ENCODE results near the gene FOXJ2.
"Not testable (repeated sequence)": the region's sequence is repeated elsewhere in the genome, so short reads cannot be mapped to it uniquely, and the experiment has no call there.

Gene FOXJ2

DNA sequence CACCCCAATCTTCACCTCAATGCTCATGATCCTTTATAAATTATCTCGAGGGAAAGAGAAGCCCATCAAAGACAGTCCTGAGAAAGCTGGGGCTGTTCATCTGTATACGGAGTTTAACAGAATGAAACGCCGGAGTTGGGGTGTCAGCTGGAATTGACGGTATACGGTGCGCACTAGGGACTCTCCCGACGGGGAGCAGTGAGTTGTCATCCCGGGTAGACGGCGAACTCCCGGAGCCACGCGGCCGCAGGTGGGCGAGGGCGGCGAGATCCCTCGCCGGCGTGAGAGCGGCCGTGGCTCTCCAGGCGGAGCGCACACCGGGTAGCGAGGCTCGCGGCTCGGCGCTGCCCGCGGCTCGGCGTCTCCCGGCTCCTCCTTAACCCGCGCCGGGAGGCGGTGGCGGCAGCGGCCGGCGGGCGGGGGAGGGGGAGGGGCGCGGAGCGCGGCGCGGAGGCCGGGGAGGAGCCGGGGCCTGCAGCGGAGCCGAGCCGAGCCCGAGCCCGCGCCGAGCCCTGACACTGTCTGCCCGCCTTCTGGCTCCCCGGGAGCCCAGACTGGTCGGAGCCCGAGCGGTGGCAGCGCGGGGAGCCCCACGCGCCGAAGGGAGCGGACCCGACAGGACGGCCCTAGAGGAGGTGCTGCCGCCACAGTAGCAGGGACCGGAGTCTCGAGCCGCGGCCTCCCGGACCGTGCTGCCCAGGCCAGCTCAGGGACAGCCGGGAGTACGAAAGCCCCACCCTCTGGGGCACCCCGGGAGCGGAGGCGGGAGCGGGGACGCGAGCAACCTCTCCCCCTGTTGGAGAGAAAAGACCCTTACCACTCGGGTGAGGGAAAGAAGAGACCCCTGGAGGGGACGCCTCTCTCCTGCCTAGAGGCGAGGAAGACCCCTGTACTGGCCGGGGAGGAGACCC is at the start of gene FOXJ2:
Gene FOXJ2 (plus strand): TSS at position 475 of the 911 bp plus-strand sequence. CDS start 7,117 bp downstream, outside the sequence.
- peak; percentile 85 for ATAC-seq (ENCODE audit: insufficient read depth, low read depth)
- no peak for TF ChIP-seq EZH2 (IDR thresholded peaks at IDR 0.05; ENCODE audit: borderline replicate concordance, low read depth, low read length, severe bottlenecking)
- TF ChIP-seq, protein P1, sequence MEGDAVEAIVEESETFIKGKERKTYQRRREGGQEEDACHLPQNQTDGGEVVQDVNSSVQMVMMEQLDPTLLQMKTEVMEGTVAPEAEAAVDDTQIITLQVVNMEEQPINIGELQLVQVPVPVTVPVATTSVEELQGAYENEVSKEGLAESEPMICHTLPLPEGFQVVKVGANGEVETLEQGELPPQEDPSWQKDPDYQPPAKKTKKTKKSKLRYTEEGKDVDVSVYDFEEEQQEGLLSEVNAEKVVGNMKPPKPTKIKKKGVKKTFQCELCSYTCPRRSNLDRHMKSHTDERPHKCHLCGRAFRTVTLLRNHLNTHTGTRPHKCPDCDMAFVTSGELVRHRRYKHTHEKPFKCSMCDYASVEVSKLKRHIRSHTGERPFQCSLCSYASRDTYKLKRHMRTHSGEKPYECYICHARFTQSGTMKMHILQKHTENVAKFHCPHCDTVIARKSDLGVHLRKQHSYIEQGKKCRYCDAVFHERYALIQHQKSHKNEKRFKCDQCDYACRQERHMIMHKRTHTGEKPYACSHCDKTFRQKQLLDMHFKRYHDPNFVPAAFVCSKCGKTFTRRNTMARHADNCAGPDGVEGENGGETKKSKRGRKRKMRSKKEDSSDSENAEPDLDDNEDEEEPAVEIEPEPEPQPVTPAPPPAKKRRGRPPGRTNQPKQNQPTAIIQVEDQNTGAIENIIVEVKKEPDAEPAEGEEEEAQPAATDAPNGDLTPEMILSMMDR (IDR thresholded peaks at IDR 0.05; ENCODE audit: borderline replicate concordance, extremely low read depth, low read length, poor library complexity, severe bottlenecking) = peak; percentile 33
- Histone ChIP-seq H3K9me3 (ENCODE audit: insufficient read depth, low read length, severe bottlenecking) (no peaks in the 10 kb centered on the region), H3K4me2 (ENCODE audit: insufficient read depth, low read length) (peak within 1 kb of the TSS; percentile 78), H3K27me3 (ENCODE audit: insufficient read depth, low read length, poor library complexity) (no peaks in the 10 kb centered on the region), H3K9ac (ENCODE audit: low read depth, low read length) (peak within 1 kb of the TSS; percentile 99), H3K4me3 (ENCODE audit: low read depth in 1 of 2, low read length in 2 of 2) (peak within 1 kb of the TSS; percentile 93 to 96), H3K4me1 (ENCODE audit: insufficient read depth, low read length) (peaks cover 60% of the 10 kb centered on the region), H4K20me1 (ENCODE audit: insufficient read depth, low read length) (peaks cover 21% of the 10 kb centered on the region; the same call in 1 of the 2 replicates), H2AFZ (ENCODE audit: low read depth, low read length) (peak within 1 kb of the TSS; percentile 74), H3K79me2 (ENCODE audit: insufficient read depth, low read length) (peaks cover 57% of the 10 kb centered on the region), H3K36me3 (ENCODE audit: insufficient read depth, low read length) (peaks cover 23% of the 10 kb centered on the region), H3K27ac (ENCODE audit: low read length) (peak within 1 kb of the TSS; percentile 88)
- DNase-seq = peak; percentile 81

DNA sequence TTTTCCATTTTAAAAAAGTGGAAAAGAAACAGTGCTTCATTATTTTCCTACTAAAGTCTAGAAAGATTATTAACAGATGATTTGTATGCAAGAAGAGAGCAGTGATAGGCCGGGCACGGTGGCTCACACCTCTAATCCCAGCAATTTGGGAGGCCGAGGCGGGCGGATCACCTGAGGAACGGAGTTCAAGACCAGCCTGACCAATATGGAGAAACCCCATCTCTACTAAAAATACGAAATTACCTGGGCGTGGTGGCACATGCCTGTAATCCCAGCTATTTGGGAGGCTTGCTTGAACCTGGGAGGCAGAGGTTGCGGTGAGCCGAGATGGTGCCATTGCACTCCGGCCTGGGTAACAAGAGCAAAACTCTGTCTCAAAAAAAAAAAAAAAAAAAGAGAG is 49.5 kb upstream of the FOXJ2 start:
- H2AFZ ChIP-seq (ENCODE audit: low read depth, low read length) = not testable (repeated sequence)

DNA sequence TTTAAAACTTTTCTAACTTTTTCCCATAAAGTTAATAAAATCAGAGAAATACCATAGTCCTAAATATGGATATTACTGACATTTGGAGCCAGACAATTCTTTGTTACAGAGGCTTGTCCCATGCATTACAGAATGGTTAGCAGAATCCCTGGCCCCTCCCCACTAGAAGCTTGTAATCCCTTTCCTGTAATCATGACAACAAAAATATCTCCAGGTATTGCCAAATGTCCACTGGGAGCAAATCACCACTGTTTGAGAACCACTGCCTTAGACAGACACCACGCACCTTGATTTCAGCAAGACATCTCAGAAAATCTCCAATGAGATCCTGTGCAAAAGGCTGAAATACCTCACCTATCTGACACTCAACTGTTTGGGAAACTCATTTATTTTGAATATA is 49.1 kb upstream of the FOXJ2 start:
- not testable (repeated sequence) for H3K4me1 ChIP-seq (ENCODE audit: insufficient read depth, low read length); H3K4me3 ChIP-seq (ENCODE audit: low read depth in 1 of 2, low read length in 2 of 2); DNase-seq; H2AFZ ChIP-seq (ENCODE audit: low read depth, low read length); ATAC-seq (ENCODE audit: insufficient read depth, low read depth); H3K27ac ChIP-seq (ENCODE audit: low read length); H3K9me3 ChIP-seq (ENCODE audit: insufficient read depth, low read length, severe bottlenecking); H3K27me3 ChIP-seq (ENCODE audit: insufficient read depth, low read length, poor library complexity); H3K9ac ChIP-seq (ENCODE audit: low read depth, low read length); H3K36me3 ChIP-seq (ENCODE audit: insufficient read depth, low read length); H3K79me2 ChIP-seq (ENCODE audit: insufficient read depth, low read length); H3K4me2 ChIP-seq (ENCODE audit: insufficient read depth, low read length); H4K20me1 ChIP-seq (ENCODE audit: insufficient read depth, low read length)

More for the DNA sequence above, 49.5 kb upstream of the FOXJ2 start:
- not testable (repeated sequence) for H3K9me3 ChIP-seq (ENCODE audit: insufficient read depth, low read length, severe bottlenecking); H3K27me3 ChIP-seq (ENCODE audit: insufficient read depth, low read length, poor library complexity); H3K36me3 ChIP-seq (ENCODE audit: insufficient read depth, low read length); H3K9ac ChIP-seq (ENCODE audit: low read depth, low read length); H3K4me1 ChIP-seq (ENCODE audit: insufficient read depth, low read length); H4K20me1 ChIP-seq (ENCODE audit: insufficient read depth, low read length); H3K79me2 ChIP-seq (ENCODE audit: insufficient read depth, low read length); DNase-seq; ATAC-seq (ENCODE audit: insufficient read depth, low read depth); H3K27ac ChIP-seq (ENCODE audit: low read length); H3K4me3 ChIP-seq (ENCODE audit: low read depth in 1 of 2, low read length in 2 of 2); H3K4me2 ChIP-seq (ENCODE audit: insufficient read depth, low read length)

DNA sequence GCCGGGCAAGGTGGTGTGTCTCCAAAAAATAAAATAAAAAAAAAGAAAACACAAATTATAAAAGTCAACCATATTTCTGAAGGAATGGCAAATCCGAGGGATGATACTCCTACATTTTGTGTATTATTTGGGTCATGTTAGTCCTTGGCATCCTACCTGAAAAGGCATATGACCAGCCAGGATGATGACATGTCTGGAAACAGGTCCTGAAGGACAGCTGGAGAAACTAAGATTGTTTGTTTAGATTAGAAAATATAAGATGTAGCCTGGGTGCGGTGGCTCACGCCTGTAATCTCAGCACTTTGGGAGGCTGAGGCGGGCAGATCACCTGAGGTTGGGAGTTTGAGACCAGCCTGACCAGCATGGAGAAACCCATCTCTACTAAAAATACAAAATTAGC is 47.6 kb upstream of the FOXJ2 start:
- Histone ChIP-seq H3K9ac (ENCODE audit: low read depth, low read length) (no peak overlapping the region), H2AFZ (ENCODE audit: low read depth, low read length) (no peak overlapping the region), H3K27ac (ENCODE audit: low read length) (no peak overlapping the region), H3K4me1 (ENCODE audit: insufficient read depth, low read length) (peaks cover 15% of the 10 kb centered on the region), H3K9me3 (ENCODE audit: insufficient read depth, low read length, severe bottlenecking) (no peaks in the 10 kb centered on the region), H3K27me3 (ENCODE audit: insufficient read depth, low read length, poor library complexity) (no peaks in the 10 kb centered on the region), H3K4me3 (ENCODE audit: low read depth in 1 of 2, low read length in 2 of 2) (no peak overlapping the region), H4K20me1 (ENCODE audit: insufficient read depth, low read length) (no peaks in the 10 kb centered on the region), H3K79me2 (ENCODE audit: insufficient read depth, low read length) (no peaks in the 10 kb centered on the region), H3K4me2 (ENCODE audit: insufficient read depth, low read length) (no peak overlapping the region), H3K36me3 (ENCODE audit: insufficient read depth, low read length) (no peaks in the 10 kb centered on the region)
- no peak for ATAC-seq (ENCODE audit: insufficient read depth, low read depth)
- no peak for DNase-seq
- TF ChIP-seq, protein P1 (IDR thresholded peaks at IDR 0.05; ENCODE audit: borderline replicate concordance, extremely low read depth, low read length, poor library complexity, severe bottlenecking) = no peak
- no peak for TF ChIP-seq EZH2 (IDR thresholded peaks at IDR 0.05; ENCODE audit: borderline replicate concordance, low read depth, low read length, severe bottlenecking)
